Measurements from ENCODE around the gene KIF3B.

DNA sequence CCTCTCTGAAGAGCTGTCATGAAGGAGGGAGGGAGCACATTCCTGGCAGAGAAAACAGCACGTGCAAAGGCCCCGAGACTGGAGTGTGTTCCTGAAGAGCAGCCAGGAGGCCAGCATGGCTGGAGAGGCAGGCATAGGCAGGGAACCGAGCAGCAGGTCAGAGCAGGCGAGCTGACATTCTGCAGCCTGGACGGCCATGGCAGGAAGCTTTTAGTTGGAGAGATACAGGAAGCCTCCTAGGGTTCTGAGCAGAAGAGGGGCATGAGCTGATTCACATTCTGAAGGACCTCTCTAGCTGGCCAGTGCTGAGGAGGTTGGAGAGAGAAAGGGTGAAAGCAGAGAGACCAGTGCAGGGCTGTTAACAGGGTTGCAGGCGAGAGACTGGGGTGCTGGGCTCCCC is 40.0 kb upstream of the KIF3B start:
- TF ChIP-seq, protein P1, sequence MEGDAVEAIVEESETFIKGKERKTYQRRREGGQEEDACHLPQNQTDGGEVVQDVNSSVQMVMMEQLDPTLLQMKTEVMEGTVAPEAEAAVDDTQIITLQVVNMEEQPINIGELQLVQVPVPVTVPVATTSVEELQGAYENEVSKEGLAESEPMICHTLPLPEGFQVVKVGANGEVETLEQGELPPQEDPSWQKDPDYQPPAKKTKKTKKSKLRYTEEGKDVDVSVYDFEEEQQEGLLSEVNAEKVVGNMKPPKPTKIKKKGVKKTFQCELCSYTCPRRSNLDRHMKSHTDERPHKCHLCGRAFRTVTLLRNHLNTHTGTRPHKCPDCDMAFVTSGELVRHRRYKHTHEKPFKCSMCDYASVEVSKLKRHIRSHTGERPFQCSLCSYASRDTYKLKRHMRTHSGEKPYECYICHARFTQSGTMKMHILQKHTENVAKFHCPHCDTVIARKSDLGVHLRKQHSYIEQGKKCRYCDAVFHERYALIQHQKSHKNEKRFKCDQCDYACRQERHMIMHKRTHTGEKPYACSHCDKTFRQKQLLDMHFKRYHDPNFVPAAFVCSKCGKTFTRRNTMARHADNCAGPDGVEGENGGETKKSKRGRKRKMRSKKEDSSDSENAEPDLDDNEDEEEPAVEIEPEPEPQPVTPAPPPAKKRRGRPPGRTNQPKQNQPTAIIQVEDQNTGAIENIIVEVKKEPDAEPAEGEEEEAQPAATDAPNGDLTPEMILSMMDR (IDR thresholded peaks at IDR 0.05): no peak
- no peak for TF ChIP-seq POLR2A (IDR thresholded peaks at IDR 0.05)

Measured in heart left ventricle (tissue), 13 donors.